ENCODE results near the gene KPNA6. TPM values are rescaled to one million over a fixed set of nuclear protein-coding genes. Genes with fewer than 3 reads are reported as not detected.

The KPNA6 gene
- total and polyA plus RNA-seq, 7 experiments from 2014 or later: 19.5 to 63.7 (median 48.4) TPM

DNA sequence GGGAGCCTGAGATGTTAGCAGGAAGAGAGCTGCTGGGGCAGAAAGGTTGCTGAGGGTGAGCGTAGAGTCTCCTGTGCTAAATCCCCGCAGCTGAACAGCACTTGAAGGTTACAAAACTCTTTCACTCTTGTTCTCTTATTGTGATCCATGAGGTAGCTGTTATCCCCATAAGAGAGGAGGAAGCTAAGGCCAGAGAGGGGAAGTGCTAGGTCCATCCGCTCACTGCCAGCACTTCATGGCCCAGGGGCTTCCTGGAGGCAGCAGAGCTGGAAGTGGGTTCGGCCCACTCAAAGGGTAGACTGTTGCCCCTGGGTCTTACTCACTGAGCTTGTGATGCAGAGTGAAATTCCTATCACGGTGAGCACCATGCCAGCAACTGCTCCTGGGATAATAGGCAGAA, 108.7 kb downstream of the KPNA6 start:
- DNase-seq (no peak), ATAC-seq (no peak)
- peaks cover 8 to 18% of the 10 kb centered on the region in 2 donors for H3K4me1 ChIP-seq (ENCODE audit: control insufficient read depth in 2 of 2, insufficient read depth in 2 of 2, low read length in 2 of 2)
- no peaks in the 10 kb centered on the region for H3K27me3 ChIP-seq (ENCODE audit: control insufficient read depth in 2 of 2, insufficient read depth in 2 of 2, low read length in 2 of 2)
- Mint-ChIP-seq H3K36me3 (peaks cover 0 to 16% (median 4%) of the 10 kb centered on the region in 5 donors), H3K4me3 (peak overlapping the region in 3 of 10 donors; percentile 7 to 33 (median 29)), H3K27ac (peak overlapping the region in 6 of 9 donors; percentile 25 to 86 (median 66)), H3K4me1 (peaks cover 18 to 38% (median 31%) of the 10 kb centered on the region in 7 donors), H3K27me3 (no peaks in the 10 kb centered on the region), H3K9me3 (no peaks in the 10 kb centered on the region)
- intact Hi-C loops (cut with micrococcal nuclease): loop anchor here in 1 of 2 donors (1.0 kb wide), 1 partner anchor 74 kb away; no protein-coding TSS in a partner anchor
- H3K9me3 ChIP-seq (ENCODE audit: control insufficient read depth in 2 of 3, low read length in 3 of 3): no peaks in the 10 kb centered on the region
- CTCF ChIA-PET: interaction anchor here (0.6 to 3.6 kb wide), 25 partner anchors 11 to 200 kb away, joined by 3 to 32 read pairs (median 8); partner anchors contain the start of genes BSDC1, CCDC28B, FAM167B and HDAC1
- H3K36me3 ChIP-seq (ENCODE audit: control insufficient read depth in 2 of 3, insufficient read depth in 3 of 3, low read length in 3 of 3): peaks cover 0 to 24% (median 0%) of the 10 kb centered on the region in 3 experiments
- H3K4me3 ChIP-seq (ENCODE audit: low read length): no peak overlapping the region
- POLR2A ChIA-PET: interaction anchor here (0.6 to 2.7 kb wide), 18 partner anchors 10 to 178 kb away, joined by 3 to 16 read pairs (median 8); partner anchors contain the start of genes BSDC1, HDAC1, IQCC and LCK
- H3K27ac ChIP-seq (ENCODE audit: low read depth, low read length): peak overlapping the region; percentile 59

GRCh38 chr1:32219022-32219421, 111.2 kb downstream of the KPNA6 start:
- Histone ChIP-seq H3K4me1 (ENCODE audit: control insufficient read depth in 2 of 2, insufficient read depth in 2 of 2, low read length in 2 of 2) (peaks cover 21 to 34% of the 10 kb centered on the region in 2 donors), H3K9me3 (ENCODE audit: control insufficient read depth in 2 of 3, low read length in 3 of 3) (no peaks in the 10 kb centered on the region), H3K36me3 (ENCODE audit: control insufficient read depth in 2 of 3, insufficient read depth in 3 of 3, low read length in 3 of 3) (peaks cover 0 to 26% (median 6%) of the 10 kb centered on the region in 3 experiments), H3K27me3 (ENCODE audit: control insufficient read depth in 2 of 2, insufficient read depth in 2 of 2, low read length in 2 of 2) (no peaks in the 10 kb centered on the region), H3K4me3 (ENCODE audit: low read length) (no peak overlapping the region), H3K27ac (ENCODE audit: low read depth, low read length) (no peak overlapping the region)
- Mint-ChIP-seq H3K4me3 (peak overlapping the region in 1 of 10 donors; percentile 41), H3K4me1 (peaks cover 23 to 60% (median 45%) of the 10 kb centered on the region in 7 donors), H3K9me3 (no peaks in the 10 kb centered on the region), H3K27ac (peak overlapping the region in 2 of 9 donors; percentile 31 to 62), H3K27me3 (no peaks in the 10 kb centered on the region), H3K36me3 (peaks cover 0 to 22% (median 6%) of the 10 kb centered on the region in 5 donors)
- ChIA-PET CTCF (interaction anchor here (0.6 kb wide), 1 partner anchor 83 kb away, joined by 5 read pairs; no protein-coding TSS in a partner anchor), POLR2A (interaction anchor here (0.9 to 1.0 kb wide), 2 partner anchors 15 to 103 kb away, joined by 3 to 5 read pairs; no protein-coding TSS in a partner anchor)
- intact Hi-C loops (cut with micrococcal nuclease): no loop called here
- ATAC-seq (no peak), DNase-seq (no peak)

GRCh38 chr1:32220746-32221580, 113.1 kb downstream of the KPNA6 start:
- H3K27me3 ChIP-seq (ENCODE audit: control insufficient read depth in 2 of 2, insufficient read depth in 2 of 2, low read length in 2 of 2): no peaks in the 10 kb centered on the region
- H3K9me3 ChIP-seq (ENCODE audit: control insufficient read depth in 2 of 3, low read length in 3 of 3): no peaks in the 10 kb centered on the region
- intact Hi-C loops (cut with micrococcal nuclease): no loop called here
- DNase-seq (no peak), ATAC-seq (no peak)
- H3K36me3 Mint-ChIP-seq: peaks cover 0 to 30% (median 11%) of the 10 kb centered on the region in 5 donors
- H3K27me3 Mint-ChIP-seq: no peaks in the 10 kb centered on the region
- H3K4me1 Mint-ChIP-seq: peaks cover 22 to 64% (median 45%) of the 10 kb centered on the region in 7 donors
- POLR2A ChIA-PET: interaction anchor here (0.5 to 1.7 kb wide), 6 partner anchors 30 to 185 kb away, joined by 3 to 4 read pairs (median 3); partner anchors contain the start of genes HDAC1, LCK and MARCKSL1
- H3K36me3 ChIP-seq (ENCODE audit: control insufficient read depth in 2 of 3, insufficient read depth in 3 of 3, low read length in 3 of 3): peaks cover 5 to 32% (median 11%) of the 10 kb centered on the region in 3 experiments
- no peaks in the 10 kb centered on the region for H3K9me3 Mint-ChIP-seq
- H3K4me3 Mint-ChIP-seq: peak overlapping the region; percentile 90 to 98 (median 97)
- H3K27ac ChIP-seq (ENCODE audit: low read depth, low read length): peak overlapping the region; percentile 99
- H3K4me3 ChIP-seq (ENCODE audit: low read length): peak overlapping the region; percentile 99
- CTCF ChIA-PET: interaction anchor here (0.6 to 1.5 kb wide), 3 partner anchors 151 to 190 kb away, joined by 3 to 6 read pairs (median 4); no protein-coding TSS in a partner anchor
- peaks cover 23 to 32% of the 10 kb centered on the region in 2 donors for H3K4me1 ChIP-seq (ENCODE audit: control insufficient read depth in 2 of 2, insufficient read depth in 2 of 2, low read length in 2 of 2)
- H3K27ac Mint-ChIP-seq: peak overlapping the region; percentile 94 to 99 (median 98)

DNA sequence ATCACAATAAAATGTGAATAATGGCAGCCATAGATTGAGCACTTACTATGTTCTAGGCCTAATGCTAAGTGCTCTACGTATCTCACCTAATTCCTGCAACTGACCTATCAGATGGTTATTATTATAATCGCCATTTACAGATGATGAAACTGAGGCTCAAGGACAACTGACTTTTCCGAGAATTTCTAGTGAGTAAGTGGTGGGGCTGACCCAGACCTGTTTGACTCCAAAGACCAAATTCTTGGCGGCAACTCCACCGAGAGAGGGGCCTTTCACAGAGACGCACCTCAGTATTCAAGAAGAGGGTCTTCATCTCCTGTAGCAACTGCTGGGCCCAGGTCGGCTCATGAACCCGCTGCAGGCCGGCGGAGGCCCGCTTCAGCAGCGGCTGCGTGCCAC, 113.7 kb downstream of the KPNA6 start:
- H3K9me3 ChIP-seq (ENCODE audit: control insufficient read depth in 2 of 3, low read length in 3 of 3): no peaks in the 10 kb centered on the region
- Mint-ChIP-seq H3K27ac (peak overlapping the region; percentile 94 to 99 (median 98)), H3K36me3 (peaks cover 0 to 31% (median 11%) of the 10 kb centered on the region in 5 donors), H3K4me1 (peaks cover 17 to 61% (median 39%) of the 10 kb centered on the region in 7 donors), H3K4me3 (peak overlapping the region; percentile 90 to 98 (median 97)), H3K9me3 (no peaks in the 10 kb centered on the region), H3K27me3 (no peaks in the 10 kb centered on the region)
- POLR2A ChIA-PET: interaction anchor here (0.5 to 2.4 kb wide), 7 partner anchors 16 to 185 kb away, joined by 3 to 5 read pairs (median 4); partner anchors contain the start of genes HDAC1, IQCC and LCK
- CTCF ChIA-PET: interaction anchor here (0.6 to 1.5 kb wide), 3 partner anchors 151 to 190 kb away, joined by 3 to 6 read pairs (median 4); no protein-coding TSS in a partner anchor
- DNase-seq: no peak
- peaks cover 5 to 37% (median 11%) of the 10 kb centered on the region in 3 experiments for H3K36me3 ChIP-seq (ENCODE audit: control insufficient read depth in 2 of 3, insufficient read depth in 3 of 3, low read length in 3 of 3)
- peak overlapping the region; percentile 99 for H3K4me3 ChIP-seq (ENCODE audit: low read length)
- no peaks in the 10 kb centered on the region for H3K27me3 ChIP-seq (ENCODE audit: control insufficient read depth in 2 of 2, insufficient read depth in 2 of 2, low read length in 2 of 2)
- intact Hi-C loops (cut with micrococcal nuclease): no loop called here
- peaks cover 23 to 26% of the 10 kb centered on the region in 2 donors for H3K4me1 ChIP-seq (ENCODE audit: control insufficient read depth in 2 of 2, insufficient read depth in 2 of 2, low read length in 2 of 2)
- peak overlapping the region; percentile 99 for H3K27ac ChIP-seq (ENCODE audit: low read depth, low read length)
- ATAC-seq: no peak

DNA sequence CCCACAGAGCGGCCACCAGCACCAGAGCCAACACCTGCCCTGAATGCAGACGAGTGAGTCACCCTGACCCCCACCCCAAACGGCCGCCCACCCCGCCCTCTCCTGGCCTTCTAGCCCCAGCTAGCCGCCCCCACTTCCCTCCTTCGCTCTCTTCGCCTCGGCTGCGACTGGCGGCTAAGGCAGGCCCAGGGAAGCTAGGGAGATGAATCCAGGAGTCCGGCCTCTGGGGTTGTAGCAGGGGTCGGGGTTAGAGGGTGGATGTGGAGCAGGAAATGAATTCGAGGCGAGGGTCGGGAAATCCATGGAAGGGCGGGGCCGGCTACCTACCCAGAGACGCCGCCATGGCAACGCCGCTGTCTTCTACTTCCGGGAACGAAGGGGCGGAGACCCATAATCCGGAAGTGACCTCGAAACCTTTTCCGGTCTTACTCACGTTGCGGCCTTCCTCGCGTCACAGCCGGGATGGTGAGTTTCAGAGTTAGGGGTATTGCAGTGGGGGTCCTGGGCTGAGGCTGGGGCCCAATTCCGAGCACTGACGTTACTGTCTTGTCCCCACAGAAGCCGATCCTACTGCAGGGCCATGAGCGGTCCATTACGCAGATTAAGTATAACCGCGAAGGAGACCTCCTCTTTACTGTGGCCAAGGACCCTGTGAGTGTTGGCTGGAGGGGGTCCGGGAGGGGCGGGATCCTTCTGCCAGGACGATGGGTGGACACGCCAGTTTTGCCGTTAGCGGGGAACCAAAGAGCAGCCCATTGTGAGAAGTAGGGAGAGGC, 114.3 kb downstream of the KPNA6 start, which contains the start of the genes EIF3I and TMEM234:
TSS of gene EIF3I (plus strand) at position 428 of the 776 bp plus-strand sequence. CDS start at position 463, 35 bp downstream.
TSS of gene TMEM234 (minus strand) at position 374 of the 776 bp plus-strand sequence. CDS start at position 343, 31 bp downstream.
- DNase-seq: peak; percentile 71 to 94 (median 89)
- Mint-ChIP-seq H3K27ac (peak within 1 kb of the TSS; percentile 94 to 99 (median 98)), H3K9me3 (no peaks in the 10 kb centered on the region), H3K4me3 (peak within 1 kb of the TSS; percentile 90 to 98 (median 97)), H3K36me3 (peaks cover 0 to 25% (median 11%) of the 10 kb centered on the region in 5 donors), H3K4me1 (peaks cover 14 to 57% (median 37%) of the 10 kb centered on the region in 7 donors), H3K27me3 (no peaks in the 10 kb centered on the region)
- H3K36me3 ChIP-seq (ENCODE audit: control insufficient read depth in 2 of 3, insufficient read depth in 3 of 3, low read length in 3 of 3): peaks cover 5 to 34% (median 11%) of the 10 kb centered on the region in 3 experiments
- ATAC-seq: peak; percentile 95
- ChIA-PET POLR2A (interaction anchor here (0.5 to 2.4 kb wide), 7 partner anchors 8 to 68 kb away, joined by 4 to 10 read pairs (median 5); partner anchors contain the start of genes IQCC and LCK), CTCF (interaction anchor here (1.3 to 1.5 kb wide), 2 partner anchors 19 to 150 kb away, joined by 6 read pairs; no protein-coding TSS in a partner anchor)
- H3K4me3 ChIP-seq (ENCODE audit: low read length): peak within 1 kb of the TSS; percentile 99
- peaks cover 23 to 24% of the 10 kb centered on the region in 2 donors for H3K4me1 ChIP-seq (ENCODE audit: control insufficient read depth in 2 of 2, insufficient read depth in 2 of 2, low read length in 2 of 2)
- H3K9me3 ChIP-seq (ENCODE audit: control insufficient read depth in 2 of 3, low read length in 3 of 3): no peaks in the 10 kb centered on the region
- no peaks in the 10 kb centered on the region for H3K27me3 ChIP-seq (ENCODE audit: control insufficient read depth in 2 of 2, insufficient read depth in 2 of 2, low read length in 2 of 2)
- intact Hi-C loops (cut with micrococcal nuclease): loop anchor here (1.0 to 2.0 kb wide), 13 partner anchors 17 to 172 kb away; partner anchors contain the start of genes BSDC1 (in 2 of the 2), CCDC28B (in 2 of the 2), HDAC1 (in 2 of the 2) and IQCC (in 1 of the 2)
- H3K27ac ChIP-seq (ENCODE audit: low read depth, low read length): peak within 1 kb of the TSS; percentile 99
